Measurements from ENCODE around the gene PITPNM3. TPM values are rescaled to one million over a fixed set of nuclear protein-coding genes. Genes with fewer than 3 reads are reported as not detected.

Gene PITPNM3
- total RNA-seq = 1 to 10 TPM; 2.1 to 5.4 (median 4.0) TPM

DNA sequence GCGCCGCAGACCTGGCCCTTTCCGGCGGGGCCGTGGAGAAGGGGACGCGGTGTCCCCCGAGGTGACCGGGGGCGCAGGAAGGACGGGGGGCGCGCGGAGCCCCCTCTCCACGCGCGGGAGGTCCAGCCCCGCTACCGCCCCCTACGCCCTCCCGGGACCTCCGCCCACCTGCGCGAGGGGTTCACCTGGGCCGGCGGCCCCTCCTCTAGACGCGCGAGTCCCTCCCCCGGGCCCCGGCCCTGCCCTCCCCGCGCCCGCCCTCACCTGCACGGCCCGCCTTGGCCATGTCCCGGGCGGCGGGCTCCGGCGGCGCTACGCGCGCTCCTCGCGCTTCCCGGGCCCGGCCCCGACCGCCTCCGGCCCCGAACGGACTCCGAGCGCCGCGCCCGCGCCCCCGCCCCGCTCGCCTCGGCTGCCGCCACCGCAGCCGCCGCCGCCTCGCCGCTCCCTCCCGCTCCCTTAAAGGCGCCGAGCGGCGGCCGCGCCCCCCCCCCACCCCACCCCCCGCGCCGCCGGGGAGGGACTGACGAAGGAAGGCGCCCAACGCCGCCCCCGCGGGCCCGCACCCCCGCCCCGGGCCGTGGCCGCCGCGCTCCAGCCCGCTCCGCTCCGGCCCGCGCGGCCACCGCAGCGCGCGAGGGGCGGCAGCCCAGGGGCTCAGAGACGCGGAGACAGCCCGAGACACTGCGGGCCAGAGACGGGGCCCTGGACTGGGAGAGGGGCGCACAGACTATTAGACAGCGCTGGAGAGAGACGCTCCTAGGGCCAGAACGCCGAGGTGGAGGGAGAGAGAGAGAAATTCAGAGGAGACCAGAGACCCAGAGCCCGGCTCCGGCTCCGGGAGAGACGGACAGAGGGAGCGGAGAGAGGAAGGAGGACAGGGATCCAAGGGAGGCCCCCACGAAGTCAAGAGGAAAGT is at the start of gene PITPNM3:
Gene PITPNM3 (minus strand): TSS at position 435 of the 919 bp plus-strand sequence. CDS start 149 bp downstream, at position 286.
- no peaks in the 10 kb centered on the region for H3K9me3 ChIP-seq
- no peak for TF ChIP-seq POLR2A (IDR thresholded peaks at IDR 0.05)
- TF ChIP-seq, protein P1, sequence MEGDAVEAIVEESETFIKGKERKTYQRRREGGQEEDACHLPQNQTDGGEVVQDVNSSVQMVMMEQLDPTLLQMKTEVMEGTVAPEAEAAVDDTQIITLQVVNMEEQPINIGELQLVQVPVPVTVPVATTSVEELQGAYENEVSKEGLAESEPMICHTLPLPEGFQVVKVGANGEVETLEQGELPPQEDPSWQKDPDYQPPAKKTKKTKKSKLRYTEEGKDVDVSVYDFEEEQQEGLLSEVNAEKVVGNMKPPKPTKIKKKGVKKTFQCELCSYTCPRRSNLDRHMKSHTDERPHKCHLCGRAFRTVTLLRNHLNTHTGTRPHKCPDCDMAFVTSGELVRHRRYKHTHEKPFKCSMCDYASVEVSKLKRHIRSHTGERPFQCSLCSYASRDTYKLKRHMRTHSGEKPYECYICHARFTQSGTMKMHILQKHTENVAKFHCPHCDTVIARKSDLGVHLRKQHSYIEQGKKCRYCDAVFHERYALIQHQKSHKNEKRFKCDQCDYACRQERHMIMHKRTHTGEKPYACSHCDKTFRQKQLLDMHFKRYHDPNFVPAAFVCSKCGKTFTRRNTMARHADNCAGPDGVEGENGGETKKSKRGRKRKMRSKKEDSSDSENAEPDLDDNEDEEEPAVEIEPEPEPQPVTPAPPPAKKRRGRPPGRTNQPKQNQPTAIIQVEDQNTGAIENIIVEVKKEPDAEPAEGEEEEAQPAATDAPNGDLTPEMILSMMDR (IDR thresholded peaks at IDR 0.05) = no peak
- H3K27me3 ChIP-seq = no peaks in the 10 kb centered on the region
- peak within 1 kb of the TSS in 1 of 4 donors; percentile 44 for H3K27ac ChIP-seq
- no peaks in the 10 kb centered on the region for H3K36me3 ChIP-seq
- peaks cover 0 to 17% (median 7%) of the 10 kb centered on the region in 4 donors for H3K4me1 ChIP-seq
- peak within 1 kb of the TSS; percentile 40 to 74 (median 59) for H3K4me3 ChIP-seq
- DNase-seq = peak in 1 of 3 donors; percentile 60

DNA sequence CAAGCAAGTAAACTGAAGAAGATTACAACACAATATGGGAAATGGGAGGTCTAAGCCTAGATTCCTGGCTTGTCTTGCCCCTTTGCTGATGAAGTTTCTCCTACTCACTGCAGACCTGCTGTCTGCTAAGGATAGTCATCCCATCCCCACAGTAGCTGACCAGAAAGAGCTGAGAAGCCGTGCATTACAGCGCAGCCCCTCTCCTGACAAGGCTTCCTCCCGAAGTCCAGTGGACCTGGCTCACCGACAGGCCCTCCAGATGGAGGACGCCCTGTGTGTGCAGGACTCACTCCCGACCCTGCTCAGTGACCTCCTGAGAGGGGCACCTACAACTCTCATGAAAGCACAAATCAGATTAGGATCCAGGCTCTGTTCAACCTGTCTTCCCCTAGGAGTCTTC is 48.8 kb upstream of the PITPNM3 start:
- TF ChIP-seq POLR2A (IDR thresholded peaks at IDR 0.05) = no peak
- TF ChIP-seq, protein P1 (IDR thresholded peaks at IDR 0.05) = no peak
- H3K4me1 ChIP-seq = no peaks in the 10 kb centered on the region
- peaks cover 0 to 64% (median 0%) of the 10 kb centered on the region in 3 donors for H3K36me3 ChIP-seq
- no peaks in the 10 kb centered on the region for H3K27me3 ChIP-seq
- no peaks in the 10 kb centered on the region for H3K9me3 ChIP-seq
- no peak overlapping the region for H3K4me3 ChIP-seq
- no peak for DNase-seq
- H3K27ac ChIP-seq = no peak overlapping the region

DNA sequence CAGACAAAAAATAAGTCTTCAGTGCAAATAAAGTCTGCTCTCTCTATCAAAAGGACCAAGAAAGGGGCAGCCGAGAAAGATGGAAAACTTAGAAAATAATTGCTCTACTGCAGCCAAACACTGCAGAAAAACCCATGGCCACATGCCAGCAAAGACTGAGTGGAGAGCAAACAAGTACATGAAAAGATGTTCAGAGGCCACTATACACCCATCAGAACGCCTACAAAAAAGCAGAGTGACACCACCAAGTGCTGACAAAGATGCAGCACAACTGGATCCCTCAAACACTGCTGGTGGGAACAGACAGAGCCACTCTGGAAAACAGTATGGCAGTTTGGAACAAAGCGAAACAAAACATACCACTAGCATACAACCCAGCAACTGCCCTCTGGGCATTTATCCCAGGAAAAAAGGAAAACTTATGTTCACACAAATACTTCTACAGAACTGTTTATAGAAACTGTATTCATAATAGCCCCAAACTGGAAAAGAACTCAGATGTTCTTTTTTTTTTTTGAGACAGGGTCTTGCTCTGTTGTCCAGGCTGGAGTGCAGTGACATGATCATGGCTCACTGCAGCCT is 47.5 kb upstream of the PITPNM3 start:
- Histone ChIP-seq H3K27me3 (no peaks in the 10 kb centered on the region), H3K27ac (no peak overlapping the region), H3K9me3 (no peaks in the 10 kb centered on the region), H3K4me1 (peaks cover 0 to 6% (median 0%) of the 10 kb centered on the region in 4 donors), H3K36me3 (peaks cover 0 to 50% (median 0%) of the 10 kb centered on the region in 3 donors), H3K4me3 (no peak overlapping the region)
- no peak for DNase-seq
- TF ChIP-seq POLR2A (IDR thresholded peaks at IDR 0.05) = no peak
- TF ChIP-seq, protein P1 (IDR thresholded peaks at IDR 0.05) = no peak

DNA sequence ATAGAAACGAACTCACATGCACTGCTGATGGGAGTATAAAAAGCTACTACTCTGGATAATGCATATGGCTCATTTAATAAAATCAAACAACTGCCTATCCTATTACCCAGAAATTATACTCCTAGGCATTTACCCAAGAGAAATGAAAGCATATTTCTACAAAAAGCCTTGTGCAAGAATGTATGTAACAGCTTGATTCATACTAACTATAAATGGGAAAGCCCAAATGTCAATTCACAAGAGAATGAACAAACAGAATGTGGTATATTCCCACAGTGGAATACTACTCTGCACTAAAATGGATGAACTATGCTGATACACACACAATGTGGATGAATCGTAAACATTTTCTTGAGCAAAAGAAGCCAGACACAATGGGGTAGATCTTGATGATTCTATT is 45.8 kb upstream of the PITPNM3 start:
- H3K9me3 ChIP-seq = no peaks in the 10 kb centered on the region
- TF ChIP-seq, protein P1 (IDR thresholded peaks at IDR 0.05) = no peak
- TF ChIP-seq POLR2A (IDR thresholded peaks at IDR 0.05) = no peak
- H3K4me1 ChIP-seq = peaks cover 0 to 17% (median 0%) of the 10 kb centered on the region in 4 donors
- H3K27me3 ChIP-seq = no peaks in the 10 kb centered on the region
- H3K4me3 ChIP-seq = no peak overlapping the region
- peaks cover 0 to 38% (median 0%) of the 10 kb centered on the region in 3 donors for H3K36me3 ChIP-seq
- no peak overlapping the region for H3K27ac ChIP-seq
- no peak for DNase-seq

DNA sequence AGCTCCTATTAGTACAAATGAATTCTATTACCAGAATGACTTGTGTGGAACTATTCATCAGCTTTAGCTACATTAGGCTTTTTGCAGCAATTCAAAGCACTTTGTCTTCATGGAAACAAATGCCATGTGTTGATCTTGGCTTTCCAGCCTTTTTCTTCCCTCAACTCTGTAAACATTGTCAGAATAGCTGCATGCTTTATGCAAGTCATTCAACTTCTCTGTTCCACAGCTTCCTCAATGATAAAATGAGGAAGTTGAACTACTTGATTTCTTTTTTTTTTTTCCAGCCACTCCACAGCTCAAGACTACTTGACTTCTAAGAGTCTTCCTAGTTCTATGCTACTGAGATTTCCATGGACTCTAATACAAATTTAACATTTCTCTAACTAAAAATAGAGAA is 43.0 kb upstream of the PITPNM3 start:
- H3K4me3 ChIP-seq = no peak overlapping the region
- H3K27ac ChIP-seq = no peak overlapping the region
- H3K9me3 ChIP-seq = no peaks in the 10 kb centered on the region
- H3K27me3 ChIP-seq = no peaks in the 10 kb centered on the region
- H3K4me1 ChIP-seq = peaks cover 0 to 17% (median 0%) of the 10 kb centered on the region in 4 donors
- DNase-seq = no peak
- TF ChIP-seq, protein P1 (IDR thresholded peaks at IDR 0.05) = no peak
- TF ChIP-seq POLR2A (IDR thresholded peaks at IDR 0.05) = no peak
- peaks cover 0 to 43% (median 0%) of the 10 kb centered on the region in 3 donors for H3K36me3 ChIP-seq
